T-helper 2 cell treated with Interferon-gamma antibody and Interleukin-4, amounts not matched to agents 100 ng/mL and 5 ng/mL, for 36 hours (primary cell): Measurements from ENCODE around the gene ADAP1. TPM values are rescaled to one million over a fixed set of nuclear protein-coding genes. Genes with fewer than 3 reads are reported as not detected.

Experiments used
- intact Hi-C: fragments of 100-400 bp; cut with micrococcal nuclease; formaldehyde crosslinking; loops from one replicate; pipeline ENCODE4 v1.15.1; 2023
- total RNA-seq: library from RNA; stranded (reverse); gene quantifications from 2 replicates; pipeline ENCODE4 v1.2.3, GENCODE V29; 2022

The ADAP1 gene
- total RNA-seq, 1 donor from 2014 or later: 25.0 TPM

GRCh38 chr7:871900-872537 lies 82.5 kb downstream of the ADAP1 start:
- intact Hi-C loops: loop anchor here (10.0 kb wide), 1 partner anchor 263 kb away; a partner anchor contains a TSS

GRCh38 chr7:869348-869747 lies 85.1 kb downstream of the ADAP1 start:
- intact Hi-C loops: no loop called here

- intact Hi-C loops: no loop called here
Measured at GRCh38 chr7:868189-868486, 86.3 kb downstream of the ADAP1 start.

GRCh38 chr7:867406-868188 lies 86.9 kb downstream of the ADAP1 start:
- intact Hi-C loops: no loop called here

- intact Hi-C loops: no loop called here
Measured at GRCh38 chr7:867001-867405, 87.5 kb downstream of the ADAP1 start.

GRCh38 chr7:865921-866320 lies 88.6 kb downstream of the ADAP1 start:
- intact Hi-C loops: no loop called here

- intact Hi-C loops: no loop called here
Measured at GRCh38 chr7:863106-863505, 91.4 kb downstream of the ADAP1 start.

GRCh38 chr7:862157-862556 lies 92.3 kb downstream of the ADAP1 start:
- intact Hi-C loops: no loop called here

GRCh38 chr7:861222-861621 lies 93.3 kb downstream of the ADAP1 start:
- intact Hi-C loops: no loop called here

GRCh38 chr7:860149-860548 lies 94.3 kb downstream of the ADAP1 start:
- intact Hi-C loops: no loop called here

- intact Hi-C loops: no loop called here
Measured at GRCh38 chr7:859359-860030, 95.0 kb downstream of the ADAP1 start.

GRCh38 chr7:857661-858060 lies 96.8 kb downstream of the ADAP1 start:
- intact Hi-C loops: no loop called here

- intact Hi-C loops: no loop called here
Measured at GRCh38 chr7:856444-857095, 97.9 kb downstream of the ADAP1 start.

- intact Hi-C loops: no loop called here
Measured at GRCh38 chr7:855686-856369, 98.7 kb downstream of the ADAP1 start.

GRCh38 chr7:854118-854775 lies 100.2 kb downstream of the ADAP1 start:
- intact Hi-C loops: no loop called here

GRCh38 chr7:853366-854117 lies 100.9 kb downstream of the ADAP1 start:
- intact Hi-C loops: no loop called here

GRCh38 chr7:851204-851603 lies 103.3 kb downstream of the ADAP1 start:
- intact Hi-C loops: no loop called here

- intact Hi-C loops: no loop called here
Measured at GRCh38 chr7:849781-850180, 104.7 kb downstream of the ADAP1 start.

GRCh38 chr7:849145-849544 lies 105.3 kb downstream of the ADAP1 start:
- intact Hi-C loops: no loop called here
